GM21529 (cell line): ENCODE data around the gene CPS1.

ENCODE experiments used
- ATAC-seq: cut with Tn5 transposase; IDR thresholded peaks from one replicate; pipeline ENCODE4 v1.9.1; 2021; ENCODE audit not compliant: unreplicated experiment

The CPS1 gene

GRCh38 chr2:210546424-210547208, 9.8 kb upstream of the CPS1 start:
- no peak for ATAC-seq

GRCh38 chr2:210548031-210548430, 8.4 kb upstream of the CPS1 start:
- ATAC-seq, result no peak

GRCh38 chr2:210548878-210549384, 7.5 kb upstream of the CPS1 start:
- no peak for ATAC-seq

- no peak for ATAC-seq
Observed at GRCh38 chr2:210551001-210551400, 5.4 kb upstream of the CPS1 start.

- ATAC-seq, result no peak
Observed at GRCh38 chr2:210553373-210553772, 3.0 kb upstream of the CPS1 start.

- no peak for ATAC-seq
Observed at GRCh38 chr2:210555555-210555954, 844 bp upstream of the CPS1 start.

GRCh38 chr2:210557721-210558120, 1.3 kb downstream of the CPS1 start:
- ATAC-seq, result no peak

GRCh38 chr2:210558708-210559107, 2.3 kb downstream of the CPS1 start:
- ATAC-seq, result no peak

GRCh38 chr2:210559182-210559581, 2.8 kb downstream of the CPS1 start:
- no peak for ATAC-seq

GRCh38 chr2:210561475-210561874, 5.1 kb downstream of the CPS1 start:
- no peak for ATAC-seq

- no peak for ATAC-seq
Observed at GRCh38 chr2:210562091-210562490, 5.7 kb downstream of the CPS1 start.

- no peak for ATAC-seq
Observed at GRCh38 chr2:210562502-210563080, 6.2 kb downstream of the CPS1 start.

- ATAC-seq, result no peak
Observed at GRCh38 chr2:210567279-210567678, 10.9 kb downstream of the CPS1 start.

- ATAC-seq, result no peak
Observed at GRCh38 chr2:210568108-210568507, 11.7 kb downstream of the CPS1 start.

- peak; percentile 94 for ATAC-seq
Observed at GRCh38 chr2:210577263-210578071, 21.1 kb downstream of the CPS1 start.

GRCh38 chr2:210584834-210585233, 28.4 kb downstream of the CPS1 start:
- no peak for ATAC-seq

- ATAC-seq, result no peak
Observed at GRCh38 chr2:210586381-210586780, 30.0 kb downstream of the CPS1 start.

GRCh38 chr2:210591663-210592062, 35.3 kb downstream of the CPS1 start:
- no peak for ATAC-seq

GRCh38 chr2:210592726-210593125, 36.3 kb downstream of the CPS1 start:
- no peak for ATAC-seq

- no peak for ATAC-seq
Observed at GRCh38 chr2:210593166-210593565, 36.8 kb downstream of the CPS1 start.

GRCh38 chr2:210598219-210598618, 41.8 kb downstream of the CPS1 start:
- ATAC-seq, result no peak

GRCh38 chr2:210599476-210599875, 43.1 kb downstream of the CPS1 start:
- no peak for ATAC-seq
